ENCODE measurements around the gene CDC45.

Gene CDC45

GRCh38 chr22:19498154-19498865 is 18.6 kb downstream of the CDC45 start:
- DNase-seq: no peak

GRCh38 chr22:19498866-19499190 is 19.1 kb downstream of the CDC45 start:
- DNase-seq: no peak

GRCh38 chr22:19499236-19499879 is 19.6 kb downstream of the CDC45 start:
- DNase-seq: no peak

DNA sequence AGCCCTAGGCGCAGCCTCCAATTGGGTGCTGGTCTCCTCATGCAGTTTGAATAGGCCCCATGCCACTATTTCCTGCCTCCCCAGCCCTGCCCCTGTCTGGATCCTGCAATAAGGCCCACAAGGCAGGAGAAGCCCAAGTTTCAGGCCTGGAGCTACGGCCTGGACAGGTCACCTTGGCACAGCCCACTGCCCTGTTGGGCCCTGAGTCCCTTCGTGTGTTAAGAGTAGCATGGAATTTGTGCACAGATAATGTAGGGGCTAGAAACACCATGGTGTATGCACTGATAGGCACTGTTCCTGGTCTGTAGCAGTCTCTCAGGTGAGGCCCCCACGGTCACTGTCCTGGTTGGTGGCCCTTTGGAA is 20.1 kb downstream of the CDC45 start:
- DNase-seq: no peak

DNA sequence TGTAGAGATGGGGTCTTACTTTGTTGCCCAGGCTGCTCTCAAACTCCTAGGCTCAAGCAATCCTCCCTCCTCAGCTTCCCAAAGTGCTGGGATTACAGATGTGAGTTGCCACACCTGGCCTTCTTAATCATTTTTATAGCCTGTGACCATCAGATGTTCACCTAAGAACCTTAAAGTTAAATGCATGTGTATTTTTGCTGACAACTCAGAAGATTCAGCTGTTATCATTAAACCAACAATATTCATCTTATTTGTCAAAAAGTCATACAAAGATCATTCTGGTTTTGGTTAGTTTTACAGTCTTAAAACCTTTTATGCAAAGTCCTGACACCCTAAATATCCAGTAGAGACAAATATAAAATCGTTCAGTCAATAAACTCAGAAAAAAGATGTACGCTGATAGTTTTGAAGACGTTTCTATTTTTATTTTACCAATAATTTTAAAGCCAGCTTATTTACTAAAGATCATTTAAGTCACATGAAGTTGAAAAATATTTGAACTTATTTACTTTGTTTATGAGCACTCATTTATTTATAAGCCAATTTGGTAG is 22.3 kb downstream of the CDC45 start:
- no peak for DNase-seq

GRCh38 chr22:19503367-19503766 is 23.6 kb downstream of the CDC45 start:
- no peak for DNase-seq

DNA sequence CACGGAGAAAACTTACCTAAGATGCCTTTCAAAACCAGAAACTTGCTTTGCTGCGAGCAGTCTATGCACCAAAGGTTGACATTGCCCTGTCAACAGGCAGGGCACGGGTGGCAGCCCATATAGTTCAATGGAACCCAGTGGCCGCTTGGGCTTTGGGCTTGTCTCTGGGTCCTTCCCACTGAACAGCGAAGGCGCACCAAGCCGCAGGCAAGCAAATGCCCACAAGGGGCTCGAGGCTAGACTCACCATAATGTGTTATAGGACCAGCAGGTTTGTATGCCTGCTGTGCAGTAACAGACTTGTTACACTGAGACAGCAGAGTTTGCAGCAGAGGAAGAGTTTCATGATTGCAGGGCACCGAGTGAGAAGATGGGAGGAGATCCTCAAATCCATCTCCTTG is 24.1 kb downstream of the CDC45 start:
- no peak for DNase-seq

- DNase-seq: no peak
These were observed 25.4 kb downstream of the CDC45 start for GRCh38 chr22:19504900-19505734.

GRCh38 chr22:19505735-19506126 is 26.0 kb downstream of the CDC45 start:
- DNase-seq: no peak

DNA sequence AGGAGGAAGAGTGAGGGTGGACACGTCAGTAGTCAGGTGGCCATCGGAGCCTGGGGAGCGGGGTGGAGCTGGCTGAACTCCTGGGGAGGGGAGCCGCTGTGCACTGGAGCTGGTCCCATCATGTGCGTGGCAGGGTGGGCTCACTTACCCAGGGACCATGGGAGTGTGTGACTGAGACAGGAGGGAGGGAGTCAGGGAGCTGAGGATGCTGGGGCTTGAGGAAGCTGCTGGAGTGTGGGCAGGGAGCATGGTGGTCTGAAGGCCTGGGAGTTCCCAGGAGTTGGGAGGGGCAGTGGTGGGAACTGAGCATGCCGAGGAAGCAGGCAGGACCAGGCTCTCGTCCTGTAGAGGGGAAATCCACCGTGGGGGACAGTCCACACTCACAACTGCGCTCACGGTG is 26.5 kb downstream of the CDC45 start:
- no peak for DNase-seq

DNA sequence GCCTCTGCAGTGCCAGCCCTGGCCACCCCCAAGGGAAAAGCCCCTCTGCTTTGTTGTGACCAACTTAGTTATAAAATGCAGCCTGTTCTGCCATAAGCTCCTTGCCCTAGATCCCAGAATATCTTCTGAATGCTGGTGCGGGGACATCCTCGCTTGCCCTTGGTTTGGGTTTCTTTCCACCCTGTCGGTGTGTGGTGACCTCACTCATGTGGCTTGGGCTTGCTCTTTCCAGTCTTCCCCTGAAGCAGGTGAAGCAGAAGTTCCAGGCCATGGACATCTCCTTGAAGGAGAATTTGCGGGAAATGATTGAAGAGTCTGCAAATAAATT is 27.8 kb downstream of the CDC45 start:
- DNase-seq: no peak

DNA sequence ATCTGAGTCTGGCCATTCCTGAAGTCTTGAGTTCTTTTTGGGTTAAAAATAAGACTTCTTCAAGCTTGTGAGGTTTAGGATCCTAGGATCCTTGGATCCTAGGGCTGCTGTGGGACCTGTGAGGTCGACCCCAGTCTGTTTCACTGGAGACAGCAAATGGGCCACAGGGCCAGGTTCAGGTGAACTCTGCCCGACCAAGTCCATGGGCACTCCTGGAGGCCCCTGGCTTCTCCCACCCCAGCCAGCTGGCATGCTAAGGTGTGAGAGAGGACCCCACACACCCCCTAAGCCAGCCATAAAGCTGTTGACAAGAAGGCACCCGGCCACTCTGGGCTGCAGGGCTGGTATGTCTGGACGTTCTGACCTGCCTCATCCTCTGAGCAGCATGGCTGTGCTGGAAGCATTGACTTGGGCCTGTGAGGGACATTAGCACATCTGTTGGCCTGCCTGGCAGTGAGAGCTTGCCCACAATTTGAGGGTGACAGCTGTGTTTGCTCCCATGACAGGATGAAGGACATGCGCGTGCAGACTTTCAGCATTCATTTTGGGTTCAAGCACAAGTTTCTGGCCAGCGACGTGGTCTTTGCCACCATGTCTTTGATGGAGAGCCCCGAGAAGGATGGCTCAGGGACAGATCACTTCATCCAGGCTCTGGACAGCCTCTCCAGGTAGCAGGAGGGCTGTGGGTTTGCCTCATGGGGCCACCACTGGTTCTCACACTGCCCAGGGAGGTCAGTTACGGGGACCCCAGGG is 28.5 kb downstream of the CDC45 start:
- DNase-seq: no peak

- no peak for DNase-seq
These were observed 29.5 kb downstream of the CDC45 start for GRCh38 chr22:19509191-19509590.

GRCh38 chr22:19509923-19510322 is 30.2 kb downstream of the CDC45 start:
- DNase-seq: no peak

GRCh38 chr22:19510919-19511341 is 31.2 kb downstream of the CDC45 start:
- no peak for DNase-seq

- DNase-seq: no peak
These were observed 34.1 kb downstream of the CDC45 start for GRCh38 chr22:19513823-19514222.

DNA sequence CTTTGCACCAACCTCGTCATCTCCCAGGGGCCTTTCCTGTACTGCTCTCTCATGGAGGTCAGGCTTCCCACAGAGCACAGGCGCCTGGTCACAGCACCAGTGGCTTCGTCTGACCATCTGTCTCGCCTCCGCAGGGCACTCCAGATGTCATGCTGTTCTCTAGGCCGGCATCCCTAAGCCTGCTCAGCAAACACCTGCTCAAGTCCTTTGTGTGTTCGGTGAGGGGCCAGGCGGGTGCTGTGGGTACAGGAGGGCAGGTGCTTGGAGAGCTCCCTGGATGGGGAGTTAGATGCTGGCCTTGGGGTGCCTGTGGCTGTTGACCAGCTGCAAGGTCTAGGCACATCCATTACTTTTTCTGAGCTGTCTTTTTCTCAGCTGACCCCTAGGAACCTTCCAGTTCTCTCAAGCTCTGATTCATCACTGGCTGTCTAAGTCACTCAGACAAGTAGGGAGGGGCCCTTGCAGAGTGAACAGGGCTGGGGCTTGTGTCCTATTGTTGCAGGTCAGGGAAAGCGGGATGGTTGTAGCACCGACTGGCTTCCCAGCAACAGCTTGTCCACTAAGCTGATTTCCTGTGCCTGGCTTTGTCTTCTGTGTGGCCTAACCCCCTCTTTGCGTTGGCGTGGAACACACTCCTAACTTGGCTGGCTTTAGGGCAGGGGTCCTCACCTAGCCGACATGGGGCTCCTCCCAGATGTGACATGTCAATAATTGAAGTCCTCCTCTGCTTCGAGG is 35.3 kb downstream of the CDC45 start:
- DNase-seq: no peak

DNA sequence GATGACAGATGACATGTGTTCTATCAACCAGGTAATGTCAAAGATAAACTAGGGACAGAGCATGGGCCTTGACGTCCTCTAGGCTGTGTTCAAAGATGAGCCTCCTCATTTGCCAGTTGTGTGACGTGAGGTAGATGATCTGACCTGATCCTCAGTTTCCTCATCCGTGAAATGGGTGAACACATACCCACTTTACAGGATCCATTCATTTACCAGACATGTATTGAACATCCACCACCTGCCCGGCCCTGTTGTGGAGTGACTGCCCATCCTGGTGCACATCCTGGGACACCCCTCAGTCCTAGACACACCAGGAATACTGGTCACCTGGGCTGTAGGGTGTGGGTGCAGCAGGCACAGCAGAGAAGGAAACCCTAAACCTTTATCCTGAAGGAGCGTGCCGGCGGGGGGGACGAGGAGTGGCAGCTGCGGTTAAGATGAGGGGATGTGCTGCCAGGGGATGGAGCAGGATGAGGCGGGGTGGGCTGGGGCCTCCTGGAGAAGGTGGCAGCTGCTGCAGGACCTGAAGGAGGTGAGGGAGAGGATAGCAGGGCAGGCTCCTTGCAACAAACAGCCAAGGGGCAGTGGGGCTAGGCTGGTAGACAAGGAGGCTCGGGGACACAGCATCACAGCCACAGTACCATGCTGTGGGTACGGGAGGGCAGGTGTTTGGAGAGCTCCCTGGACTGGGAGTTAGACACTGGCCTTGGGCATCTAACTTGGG is 36.1 kb downstream of the CDC45 start:
- DNase-seq: no peak

- no peak for DNase-seq
These were observed 36.9 kb downstream of the CDC45 start for GRCh38 chr22:19516378-19517170.

- no peak for DNase-seq
These were observed 37.4 kb downstream of the CDC45 start for GRCh38 chr22:19517171-19517500.
